Cerebellar cortex (tissue), 1 donor: Measurements from ENCODE around the gene SNAI3.

Experiments used
- DNase-seq: peaks from one replicate; pipeline ENCODE4 v3.0.0-alpha.2; 2015; ENCODE audit warnings: low spot score

Gene SNAI3

GRCh38 chr16:88649924-88650748, 36.2 kb downstream of the SNAI3 start:
- DNase-seq: no peak

- DNase-seq: no peak
Measured at GRCh38 chr16:88649195-88649923, 36.9 kb downstream of the SNAI3 start.

DNA sequence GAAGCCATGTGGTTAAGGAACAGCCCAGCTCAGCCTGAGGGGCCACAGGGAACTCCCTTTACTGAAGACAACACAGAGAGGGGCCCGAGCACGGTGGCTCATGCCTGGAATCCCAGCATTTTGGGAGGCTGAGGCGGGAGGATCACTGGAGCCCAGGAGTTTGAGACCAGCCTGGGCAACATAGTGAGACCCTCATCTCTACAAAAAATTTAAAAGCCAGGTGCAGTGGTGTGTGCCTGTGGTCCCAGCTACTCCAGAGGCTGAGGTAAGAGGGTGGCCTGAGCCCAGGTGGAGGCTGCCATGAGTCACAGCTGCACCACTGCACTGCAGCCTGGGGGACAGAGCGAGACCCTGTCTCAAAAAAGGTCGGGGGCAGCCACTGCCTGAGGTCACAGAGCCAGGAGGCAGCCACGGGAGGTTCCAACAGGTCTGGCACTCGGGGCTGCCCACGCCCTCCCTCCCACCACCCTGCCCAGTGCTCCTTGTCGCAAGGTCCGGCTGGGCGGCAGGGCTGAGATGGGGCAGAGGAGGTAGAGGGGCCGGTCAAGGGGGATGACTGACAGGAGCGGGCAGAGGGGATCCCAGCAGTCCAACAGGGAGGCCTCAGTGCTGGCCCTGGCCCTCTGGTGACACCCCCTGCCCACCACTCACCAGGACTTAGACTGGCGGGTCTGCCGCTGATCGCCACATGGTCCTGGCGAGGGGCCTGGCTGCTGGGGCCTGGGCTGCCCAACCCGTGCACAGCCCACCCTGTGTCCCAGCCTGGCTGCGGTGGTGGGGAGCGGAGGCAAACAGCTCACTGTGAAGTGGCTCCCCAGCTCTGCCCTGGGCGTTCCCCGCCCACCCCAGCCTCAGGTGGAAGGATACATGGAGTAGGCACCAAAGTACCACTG, 38.9 kb downstream of the SNAI3 start:
- DNase-seq: no peak

DNA sequence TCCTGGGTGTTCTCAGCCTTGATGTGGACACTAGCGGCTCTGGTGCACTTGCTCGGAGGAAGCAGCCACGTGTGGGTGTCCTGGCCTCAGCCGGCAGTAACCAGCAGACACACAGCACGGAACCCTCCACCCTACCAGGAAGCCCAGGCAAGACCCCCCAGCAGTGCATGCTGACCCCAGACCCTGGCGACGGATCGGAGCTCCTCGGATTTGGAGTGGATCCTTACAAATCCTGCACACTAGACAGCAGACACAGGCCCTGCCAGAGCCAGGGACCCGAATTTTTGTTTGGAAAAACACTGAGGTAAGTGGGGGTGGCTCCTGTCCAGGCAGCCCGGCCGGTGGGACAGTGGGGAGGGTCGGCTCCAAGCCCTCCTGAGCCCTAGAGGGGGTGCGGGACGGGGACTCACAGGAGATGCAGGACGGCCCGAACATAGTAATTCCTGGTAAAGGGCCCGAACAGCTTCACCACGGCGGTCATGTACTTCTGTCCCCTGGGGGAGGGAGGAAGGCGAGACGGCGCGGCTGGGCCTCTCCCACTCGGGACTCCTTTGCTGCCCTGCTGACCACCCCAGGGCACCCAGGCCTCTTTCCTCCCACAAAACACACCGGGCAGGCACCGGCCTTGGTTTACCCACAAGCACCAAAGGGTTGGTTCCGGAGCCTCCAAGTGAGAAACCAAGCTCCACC, 39.8 kb downstream of the SNAI3 start:
- DNase-seq: no peak

DNA sequence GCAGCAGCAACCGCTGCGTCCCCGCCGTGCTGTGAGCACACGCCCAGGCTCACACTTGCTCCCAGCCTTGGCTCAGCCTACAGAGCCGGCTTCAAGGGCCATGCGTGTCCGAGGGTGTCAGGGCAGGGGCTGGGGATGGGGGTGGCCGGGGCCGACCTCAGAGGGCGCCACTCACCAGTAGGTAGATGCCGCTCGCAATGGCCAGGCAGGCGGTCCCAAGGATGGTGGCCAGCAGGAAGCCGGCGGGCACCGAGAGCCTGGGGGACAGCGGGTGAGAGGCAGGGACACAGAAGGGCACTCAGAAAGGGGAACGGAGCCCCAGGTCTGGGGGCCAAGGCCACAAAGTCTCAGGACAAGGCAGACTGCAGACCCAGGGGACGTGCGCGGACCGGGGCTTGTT, 40.4 kb downstream of the SNAI3 start:
- no peak for DNase-seq

DNA sequence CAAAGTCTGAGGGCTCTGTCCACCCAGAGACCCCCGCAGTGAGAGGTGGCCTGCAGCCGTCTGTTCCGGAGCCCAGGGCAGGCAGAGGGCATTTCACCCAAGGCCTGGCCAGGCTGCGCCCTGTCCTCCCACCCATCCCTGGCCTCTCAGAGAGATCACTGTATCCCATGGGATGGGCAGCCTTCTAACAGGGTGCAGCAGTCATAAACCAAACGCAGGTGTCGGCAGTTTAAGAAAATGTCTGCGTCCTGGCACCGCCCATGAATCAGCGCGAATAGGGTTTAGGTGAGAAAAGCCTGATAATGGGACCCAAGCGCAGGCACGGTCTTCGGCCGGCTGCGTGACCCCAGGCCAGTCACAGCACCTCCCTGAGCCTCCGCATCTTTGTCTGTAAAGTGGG, 40.9 kb downstream of the SNAI3 start:
- DNase-seq: no peak

- DNase-seq: no peak
Measured at GRCh38 chr16:88643644-88643932, 42.7 kb downstream of the SNAI3 start.

- no peak for DNase-seq
Measured at GRCh38 chr16:88642881-88643643, 43.2 kb downstream of the SNAI3 start.

DNA sequence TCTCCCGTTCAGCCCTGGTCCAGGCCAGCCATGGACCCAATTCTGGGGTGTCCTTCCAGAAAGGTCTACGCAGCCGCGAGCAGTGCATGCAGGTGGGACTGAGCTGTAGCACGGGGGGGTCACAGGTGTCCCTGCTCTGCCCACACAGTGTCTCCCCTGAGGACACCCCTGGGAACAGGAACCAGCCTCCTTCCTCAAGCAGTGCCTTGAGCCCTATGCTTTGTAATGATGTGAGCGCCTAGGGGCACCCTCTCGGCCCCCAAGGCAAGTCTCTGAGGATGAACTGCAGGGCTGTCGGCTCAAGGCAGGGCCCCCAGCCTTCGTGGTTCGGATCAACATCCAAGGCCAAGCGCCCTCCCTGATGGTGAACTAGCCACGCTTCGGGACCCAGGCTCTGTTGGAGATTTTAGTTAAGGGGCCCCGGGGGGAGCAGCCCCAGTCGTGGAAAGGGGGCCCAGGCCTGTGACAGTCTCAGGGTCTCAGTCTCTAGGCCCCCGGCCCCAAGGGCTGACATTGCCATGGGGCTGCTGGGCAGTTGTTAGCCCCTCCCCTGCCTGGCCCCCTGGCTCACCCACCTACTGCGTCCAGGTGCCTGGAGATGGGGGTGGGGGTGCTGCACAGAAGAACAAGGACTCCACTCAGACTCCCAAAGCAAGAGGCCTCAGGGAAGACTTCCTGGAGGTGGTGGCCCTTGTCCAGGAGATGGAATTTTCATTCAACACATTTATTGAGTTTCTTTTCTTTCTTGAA, 45.6 kb downstream of the SNAI3 start:
- no peak for DNase-seq

DNA sequence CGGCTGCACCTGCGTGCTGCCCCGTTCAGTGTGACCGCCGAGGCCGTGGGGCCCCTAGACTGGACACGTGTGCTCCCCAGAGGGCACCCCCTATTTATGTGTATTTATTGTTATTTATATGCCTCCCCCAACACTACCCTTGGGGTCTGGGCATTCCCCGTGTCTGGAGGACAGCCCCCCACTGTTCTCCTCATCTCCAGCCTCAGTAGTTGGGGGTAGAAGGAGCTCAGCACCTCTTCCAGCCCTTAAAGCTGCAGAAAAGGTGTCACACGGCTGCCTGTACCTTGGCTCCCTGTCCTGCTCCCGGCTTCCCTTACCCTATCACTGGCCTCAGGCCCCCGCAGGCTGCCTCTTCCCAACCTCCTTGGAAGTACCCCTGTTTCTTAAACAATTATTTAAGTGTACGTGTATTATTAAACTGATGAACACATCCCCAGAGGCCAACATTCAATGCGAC, 46.2 kb downstream of the SNAI3 start:
- DNase-seq: no peak

DNA sequence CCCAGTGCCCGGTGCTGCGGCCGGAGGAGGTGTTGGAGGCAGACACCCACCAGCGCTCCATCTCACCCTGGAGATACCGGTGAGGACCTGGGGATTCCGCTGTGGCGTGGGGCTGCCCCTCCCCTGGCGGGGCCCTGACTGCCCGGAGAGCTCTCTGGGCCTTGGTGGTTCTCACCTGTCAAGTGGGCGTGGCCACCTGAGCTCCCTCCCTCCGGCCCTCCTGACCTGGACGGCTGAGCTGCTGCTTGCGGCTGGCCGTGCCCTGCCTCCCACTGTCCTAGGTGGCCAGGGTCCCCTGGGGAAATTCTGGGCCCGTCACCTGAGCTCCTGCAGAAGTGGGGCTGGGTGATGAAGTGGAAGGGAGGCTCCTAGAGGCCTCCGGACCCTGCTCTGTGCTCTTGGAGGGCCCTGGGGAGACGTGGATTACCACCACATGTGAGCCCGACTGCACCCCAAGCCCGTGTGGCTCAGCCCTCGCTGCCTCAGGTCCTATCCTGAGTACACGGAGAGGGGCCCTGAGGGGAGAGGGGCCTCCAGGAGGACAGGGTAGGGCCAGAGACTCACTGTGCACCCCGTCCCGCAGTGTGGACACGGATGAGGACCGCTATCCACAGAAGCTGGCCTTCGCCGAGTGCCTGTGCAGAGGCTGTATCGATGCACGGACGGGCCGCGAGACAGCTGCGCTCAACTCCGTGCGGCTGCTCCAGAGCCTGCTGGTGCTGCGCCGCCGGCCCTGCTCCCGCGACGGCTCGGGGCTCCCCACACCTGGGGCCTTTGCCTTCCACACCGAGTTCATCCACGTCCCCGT, 46.9 kb downstream of the SNAI3 start:
- DNase-seq: no peak

DNA sequence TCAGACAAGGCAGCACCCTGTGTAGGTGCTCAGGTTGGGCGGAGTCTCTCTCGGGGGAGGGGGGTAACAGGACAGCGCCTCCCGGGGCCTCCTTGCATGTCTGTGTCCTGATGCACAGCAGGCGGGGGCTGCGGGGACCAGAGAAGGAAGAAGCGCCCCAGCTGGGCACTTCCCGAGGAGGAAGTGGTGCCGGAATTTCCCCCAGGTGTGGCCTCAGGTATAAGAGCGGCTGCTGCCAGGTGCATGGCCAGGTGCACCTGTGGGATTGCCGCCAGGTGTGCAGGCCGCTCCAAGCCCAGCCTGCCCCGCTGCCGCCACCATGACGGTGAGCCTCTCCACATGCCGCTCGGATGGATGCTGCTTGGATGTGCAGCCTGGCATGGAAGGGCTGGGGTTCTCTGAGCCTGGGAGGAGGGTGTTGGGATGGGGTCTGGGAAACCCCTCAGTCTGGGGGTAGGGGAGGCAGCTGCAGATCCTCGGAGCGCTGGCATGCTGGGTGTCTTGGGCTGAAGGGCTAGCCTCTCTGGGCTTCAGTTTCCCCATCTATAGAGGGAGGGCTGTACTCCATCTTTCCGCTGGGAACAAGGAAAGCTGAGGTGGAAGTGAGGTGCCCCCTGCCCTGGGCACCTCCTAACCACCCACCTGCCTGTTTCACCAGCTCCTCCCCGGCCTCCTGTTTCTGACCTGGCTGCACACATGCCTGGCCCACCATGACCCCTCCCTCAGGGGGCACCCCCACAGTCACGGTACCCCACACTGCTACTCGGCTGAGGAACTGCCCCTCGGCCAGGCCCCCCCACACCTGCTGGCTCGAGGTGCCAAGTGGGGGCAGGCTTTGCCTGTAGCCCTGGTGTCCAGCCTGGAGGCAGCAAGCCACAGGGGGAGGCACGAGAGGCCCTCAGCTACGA, 47.7 kb downstream of the SNAI3 start, which contains the start of gene IL17C:
Gene IL17C, plus strand, starts transcription at position 250 of the 908 bp plus-strand sequence. Its CDS starts 70 bp downstream, at position 320.
- no peak for DNase-seq

GRCh38 chr16:88636488-88637265, 49.6 kb downstream of the SNAI3 start:
- DNase-seq: no peak

DNA sequence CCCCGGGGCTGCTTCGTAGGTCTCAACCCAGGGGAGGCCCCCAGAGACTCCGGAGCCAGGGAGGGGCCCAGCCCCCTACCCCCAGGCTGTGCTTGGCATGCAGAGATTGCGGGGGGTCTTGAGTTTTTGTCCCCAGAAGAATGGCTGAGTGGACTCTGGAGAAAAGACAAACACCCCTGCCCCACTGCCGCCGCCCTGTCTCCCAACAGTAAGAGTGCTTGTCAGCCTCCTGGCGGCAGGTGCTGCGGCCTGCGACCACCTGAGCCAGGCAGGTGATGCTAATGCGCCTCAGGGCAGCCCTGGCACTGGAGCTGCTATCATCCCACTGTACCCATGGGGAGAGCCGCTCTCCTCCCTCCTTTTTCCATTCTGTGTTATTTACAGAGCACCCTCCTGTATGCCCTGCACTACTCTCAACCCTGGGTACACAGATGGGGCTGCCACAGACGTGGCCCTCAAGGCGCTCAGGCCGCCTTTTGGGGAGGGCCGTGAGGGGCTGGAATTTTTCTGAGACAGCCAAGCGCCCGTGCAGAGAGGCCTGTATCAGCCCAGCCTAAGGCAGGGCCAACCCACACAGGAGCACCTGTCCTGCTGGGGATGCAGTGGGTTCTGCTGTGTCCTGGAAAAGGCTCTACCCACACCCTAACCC, 50.5 kb downstream of the SNAI3 start:
- no peak for DNase-seq

DNA sequence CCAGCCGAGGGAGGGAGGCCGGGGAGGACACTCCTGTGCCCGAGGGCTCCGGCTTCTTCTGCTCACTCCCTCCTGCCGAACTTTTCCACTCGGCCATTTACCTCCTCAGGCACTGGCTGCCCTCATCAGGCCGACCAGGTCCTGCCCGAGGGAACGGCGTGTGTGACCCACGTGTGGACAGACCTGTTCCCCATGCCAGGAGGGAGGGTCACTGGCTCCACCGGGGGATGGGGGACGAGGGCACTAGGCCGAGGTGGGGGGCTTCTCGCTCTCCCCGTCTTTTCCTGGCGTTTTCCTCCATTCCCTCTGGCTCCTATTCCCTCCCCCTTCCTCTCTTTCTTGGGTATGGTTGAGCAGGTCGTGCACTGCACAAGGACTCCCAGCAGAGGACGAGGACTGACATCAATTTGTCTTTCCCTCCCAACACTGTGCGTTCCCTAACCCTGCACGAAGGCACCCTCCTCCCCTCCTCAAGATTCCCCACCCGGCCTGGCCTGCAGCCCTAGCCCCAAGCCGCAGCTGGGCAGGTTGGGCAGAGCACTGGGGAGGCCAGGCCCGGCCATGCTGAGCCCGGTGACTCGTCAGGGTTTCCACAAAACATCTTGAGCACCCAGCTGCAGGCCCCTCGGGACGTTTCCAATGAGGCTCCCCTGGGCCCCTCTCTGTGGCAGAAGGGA, 51.2 kb downstream of the SNAI3 start:
- no peak for DNase-seq
